ENCODE measurements around the gene TNFRSF18.
A peak's percentile ranks its signal among the peaks of the same experiment; 100 is the strongest.

Gene TNFRSF18

GRCh38 chr1:1204425-1204920, 1.9 kb downstream of the TNFRSF18 start:
- no peak for DNase-seq (ENCODE audit: low read depth)
- no peak overlapping the region for H3K4me3 ChIP-seq (replicated peaks; ENCODE audit: low read depth, low read length)
- TF ChIP-seq CTCF (IDR thresholded peaks at IDR 0.05; ENCODE audit: low read length, missing control alignments): no peak

- no peak for DNase-seq (ENCODE audit: low read depth)
- no peak for TF ChIP-seq CTCF (IDR thresholded peaks at IDR 0.05; ENCODE audit: low read length, missing control alignments)
- H3K4me3 ChIP-seq (replicated peaks; ENCODE audit: low read depth, low read length): no peak overlapping the region
Observed at GRCh38 chr1:1203561-1204424, 2.6 kb downstream of the TNFRSF18 start.

- TF ChIP-seq CTCF (IDR thresholded peaks at IDR 0.05; ENCODE audit: low read length, missing control alignments): no peak
- no peak for DNase-seq (ENCODE audit: low read depth)
- no peak overlapping the region for H3K4me3 ChIP-seq (replicated peaks; ENCODE audit: low read depth, low read length)
Observed at GRCh38 chr1:1202831-1203560, 3.4 kb downstream of the TNFRSF18 start.

GRCh38 chr1:1200876-1201810, 5.2 kb downstream of the TNFRSF18 start:
- peak overlapping the region; percentile 12 for H3K4me3 ChIP-seq (replicated peaks; ENCODE audit: low read depth, low read length)
- DNase-seq (ENCODE audit: low read depth): peak; percentile 63
- no peak for TF ChIP-seq CTCF (IDR thresholded peaks at IDR 0.05; ENCODE audit: low read length, missing control alignments)

GRCh38 chr1:1199961-1200875, 6.2 kb downstream of the TNFRSF18 start:
- no peak for DNase-seq (ENCODE audit: low read depth)
- H3K4me3 ChIP-seq (replicated peaks; ENCODE audit: low read depth, low read length): no peak overlapping the region
- TF ChIP-seq CTCF (IDR thresholded peaks at IDR 0.05; ENCODE audit: low read length, missing control alignments): no peak
